ENCODE measurements around the gene TMOD4. TPM values are rescaled to one million over a fixed set of nuclear protein-coding genes. Genes with fewer than 3 reads are reported as not detected.
"Not testable (repeated sequence)": the region's sequence is repeated elsewhere in the genome, so short reads cannot be mapped to it uniquely, and the experiment has no call there.

TMOD4 gene
- total RNA-seq, 1 donor from 2014 or later, result 4.4 TPM

DNA sequence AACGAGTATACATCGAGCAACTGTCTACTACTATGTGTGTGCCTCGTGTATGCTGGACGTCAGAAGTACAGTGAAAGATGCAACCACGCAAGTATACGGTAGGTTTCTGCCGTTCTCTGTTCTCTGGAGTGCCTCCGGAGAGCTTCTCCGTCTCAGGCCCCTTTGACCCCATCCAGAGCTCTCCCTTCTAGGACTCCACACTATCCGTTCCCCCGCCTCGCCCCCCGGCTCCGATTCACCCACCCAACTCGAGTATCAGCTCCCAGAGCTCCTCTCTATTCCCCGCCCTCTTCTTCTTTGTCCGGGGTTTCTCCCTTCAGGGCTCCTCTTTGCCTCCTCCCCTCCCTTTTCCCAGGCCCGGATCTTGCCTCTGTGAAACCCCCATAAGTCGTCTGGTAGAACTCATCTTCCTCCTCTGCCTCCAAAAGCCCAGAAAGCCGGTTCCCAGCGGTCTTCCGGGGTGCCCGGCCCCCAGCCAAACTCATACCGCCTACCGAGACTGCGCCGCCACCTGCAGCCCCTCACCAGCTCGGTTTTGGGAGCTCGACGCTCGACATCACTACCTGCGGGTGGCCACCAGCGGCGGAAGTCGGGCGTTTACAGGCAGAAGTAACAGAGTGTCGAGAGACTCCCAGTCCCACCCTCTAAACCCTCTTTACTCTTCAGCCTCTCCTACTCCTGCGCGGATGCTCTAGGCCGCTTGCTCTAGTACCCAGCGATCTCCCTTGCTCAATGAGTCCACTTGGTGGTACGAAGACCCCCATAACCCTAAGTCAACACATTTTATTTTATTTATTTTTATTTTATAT, 14.1 kb upstream of the TMOD4 start, which contains the start of gene VPS72:
Gene VPS72 (minus strand): TSS at position 561 of the 809 bp plus-strand sequence. CDS start 76 bp downstream, at position 485.
- ChIA-PET CTCF (interaction anchor here (0.7 to 1.2 kb wide), 4 partner anchors 62 to 150 kb away, joined by 3 to 5 read pairs (median 4); no protein-coding TSS in a partner anchor), POLR2A (interaction anchor here (0.5 to 2.2 kb wide), 36 partner anchors 9 to 1066 kb away, joined by 3 to 29 read pairs (median 5); partner anchors contain the start of genes CDC42SE1, ENSA, GABPB2 and LYSMD1)
- DNase-seq (peak; percentile 73), ATAC-seq (ENCODE audit: low read depth) (peak; percentile 93)
- intact Hi-C loops (cut with micrococcal nuclease), result loop anchor here (1.0 to 10.0 kb wide), 5 partner anchors 8 to 805 kb away; partner anchors contain the start of genes ARNT, PIP5K1A, RFX5 and S100A10
- TF ChIP-seq, protein P1, sequence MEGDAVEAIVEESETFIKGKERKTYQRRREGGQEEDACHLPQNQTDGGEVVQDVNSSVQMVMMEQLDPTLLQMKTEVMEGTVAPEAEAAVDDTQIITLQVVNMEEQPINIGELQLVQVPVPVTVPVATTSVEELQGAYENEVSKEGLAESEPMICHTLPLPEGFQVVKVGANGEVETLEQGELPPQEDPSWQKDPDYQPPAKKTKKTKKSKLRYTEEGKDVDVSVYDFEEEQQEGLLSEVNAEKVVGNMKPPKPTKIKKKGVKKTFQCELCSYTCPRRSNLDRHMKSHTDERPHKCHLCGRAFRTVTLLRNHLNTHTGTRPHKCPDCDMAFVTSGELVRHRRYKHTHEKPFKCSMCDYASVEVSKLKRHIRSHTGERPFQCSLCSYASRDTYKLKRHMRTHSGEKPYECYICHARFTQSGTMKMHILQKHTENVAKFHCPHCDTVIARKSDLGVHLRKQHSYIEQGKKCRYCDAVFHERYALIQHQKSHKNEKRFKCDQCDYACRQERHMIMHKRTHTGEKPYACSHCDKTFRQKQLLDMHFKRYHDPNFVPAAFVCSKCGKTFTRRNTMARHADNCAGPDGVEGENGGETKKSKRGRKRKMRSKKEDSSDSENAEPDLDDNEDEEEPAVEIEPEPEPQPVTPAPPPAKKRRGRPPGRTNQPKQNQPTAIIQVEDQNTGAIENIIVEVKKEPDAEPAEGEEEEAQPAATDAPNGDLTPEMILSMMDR (IDR thresholded peaks at IDR 0.05), result no peak
- peaks cover 34% of the 10 kb centered on the region for H3K4me1 Mint-ChIP-seq
- peak within 1 kb of the TSS; percentile 100 for H3K4me3 Mint-ChIP-seq
- no peaks in the 10 kb centered on the region for H3K27me3 Mint-ChIP-seq
- peaks cover 18% of the 10 kb centered on the region for H3K36me3 Mint-ChIP-seq (ENCODE audit: low read depth)
- H3K9me3 Mint-ChIP-seq, result no peaks in the 10 kb centered on the region
- H3K27ac Mint-ChIP-seq, result peak within 1 kb of the TSS; percentile 99

DNA sequence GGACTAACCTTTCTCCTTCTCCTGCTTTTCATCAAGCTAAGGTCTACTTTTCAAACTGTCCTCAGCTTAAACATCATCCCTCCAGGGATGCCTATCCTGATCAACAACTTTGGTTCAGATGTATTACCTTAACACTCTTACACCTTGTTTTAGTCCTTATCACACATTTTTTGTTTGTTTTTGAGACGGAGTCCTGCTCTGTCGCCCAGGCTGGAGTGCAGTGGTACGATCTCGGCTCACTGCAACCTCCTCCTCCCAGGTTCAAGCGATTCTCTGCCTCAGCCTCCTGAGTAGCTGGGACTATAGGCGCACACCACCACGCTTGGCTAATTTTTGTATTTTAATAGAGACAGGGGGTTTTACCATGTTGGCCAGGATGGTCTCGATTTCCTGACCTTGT, 12.9 kb upstream of the TMOD4 start:
- ATAC-seq (ENCODE audit: low read depth); DNase-seq; H3K9me3 Mint-ChIP-seq; intact Hi-C loops (cut with micrococcal nuclease); CTCF ChIA-PET; H3K27me3 Mint-ChIP-seq: not testable (repeated sequence)
- POLR2A ChIA-PET, result interaction anchor here (2.0 kb wide), 1 partner anchor 138 kb away, joined by 10 read pairs; the partner anchor contains the start of gene PI4KB
- Mint-ChIP-seq H3K27ac (peak overlapping the region; percentile 99), H3K4me3 (peak overlapping the region; percentile 100), H3K36me3 (ENCODE audit: low read depth) (peaks cover 28% of the 10 kb centered on the region), H3K4me1 (peaks cover 34% of the 10 kb centered on the region)

DNA sequence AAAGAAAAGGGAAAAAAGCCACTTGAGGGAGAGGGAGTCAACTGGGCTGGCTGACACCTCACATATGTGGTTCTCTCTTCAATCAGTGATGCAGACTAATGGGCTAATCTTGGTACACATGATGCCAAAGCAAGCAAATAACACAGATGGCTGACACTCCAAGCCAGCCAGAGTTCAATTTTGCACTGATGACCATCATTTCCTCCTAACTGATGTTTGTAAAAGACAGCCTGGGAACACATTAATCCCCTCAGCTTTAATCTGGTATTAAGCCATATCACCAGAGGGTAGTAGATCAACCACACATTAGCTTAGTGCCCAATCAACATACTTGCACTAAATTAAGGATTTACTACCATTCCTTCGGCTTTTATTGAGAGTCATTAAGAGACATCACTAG, 11.4 kb upstream of the TMOD4 start:
- Mint-ChIP-seq H3K9me3 (no peaks in the 10 kb centered on the region), H3K36me3 (ENCODE audit: low read depth) (peaks cover 41% of the 10 kb centered on the region), H3K4me1 (peaks cover 34% of the 10 kb centered on the region), H3K27me3 (no peaks in the 10 kb centered on the region), H3K27ac (no peak overlapping the region), H3K4me3 (no peak overlapping the region)
- TF ChIP-seq, protein P1 (IDR thresholded peaks at IDR 0.05), result no peak
- ATAC-seq (ENCODE audit: low read depth) (no peak), DNase-seq (no peak)
- ChIA-PET POLR2A (interaction anchor here (0.6 kb wide), 1 partner anchor 846 kb away, joined by 5 read pairs; no protein-coding TSS in a partner anchor), CTCF (no interaction called here)
- intact Hi-C loops (cut with micrococcal nuclease), result no loop called here

DNA sequence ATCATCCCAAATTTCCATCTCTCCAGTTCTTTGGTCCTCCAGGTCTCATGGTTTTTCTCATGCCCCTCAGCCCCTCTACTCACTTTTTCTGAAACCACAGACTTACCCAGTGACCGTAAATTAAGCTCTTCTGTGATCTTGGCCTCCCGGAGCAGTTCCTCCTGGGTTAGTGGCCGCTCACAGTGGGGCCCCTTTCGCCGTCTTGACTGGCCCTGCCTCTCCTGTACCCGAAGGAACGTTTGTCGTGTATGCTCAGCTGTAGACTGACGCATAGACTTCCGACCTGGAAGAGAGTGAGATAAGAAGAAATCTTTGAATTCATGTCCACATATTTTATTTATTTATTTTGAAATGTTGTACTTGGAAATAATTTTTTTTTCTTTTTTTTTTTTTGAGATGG, 8.4 kb upstream of the TMOD4 start:
- CTCF ChIA-PET, result no interaction called here
- TF ChIP-seq, protein P1 (IDR thresholded peaks at IDR 0.05), result no peak
- Mint-ChIP-seq H3K4me1 (peaks cover 22% of the 10 kb centered on the region), H3K4me3 (no peak overlapping the region), H3K27ac (no peak overlapping the region), H3K36me3 (ENCODE audit: low read depth) (peaks cover 62% of the 10 kb centered on the region), H3K9me3 (no peaks in the 10 kb centered on the region), H3K27me3 (no peaks in the 10 kb centered on the region)
- intact Hi-C loops (cut with micrococcal nuclease), result no loop called here
- POLR2A ChIA-PET, result interaction anchor here (0.6 to 1.2 kb wide), 2 partner anchors 11 to 732 kb away, joined by 3 to 4 read pairs; no protein-coding TSS in a partner anchor
- ATAC-seq (ENCODE audit: low read depth) (no peak), DNase-seq (no peak)

DNA sequence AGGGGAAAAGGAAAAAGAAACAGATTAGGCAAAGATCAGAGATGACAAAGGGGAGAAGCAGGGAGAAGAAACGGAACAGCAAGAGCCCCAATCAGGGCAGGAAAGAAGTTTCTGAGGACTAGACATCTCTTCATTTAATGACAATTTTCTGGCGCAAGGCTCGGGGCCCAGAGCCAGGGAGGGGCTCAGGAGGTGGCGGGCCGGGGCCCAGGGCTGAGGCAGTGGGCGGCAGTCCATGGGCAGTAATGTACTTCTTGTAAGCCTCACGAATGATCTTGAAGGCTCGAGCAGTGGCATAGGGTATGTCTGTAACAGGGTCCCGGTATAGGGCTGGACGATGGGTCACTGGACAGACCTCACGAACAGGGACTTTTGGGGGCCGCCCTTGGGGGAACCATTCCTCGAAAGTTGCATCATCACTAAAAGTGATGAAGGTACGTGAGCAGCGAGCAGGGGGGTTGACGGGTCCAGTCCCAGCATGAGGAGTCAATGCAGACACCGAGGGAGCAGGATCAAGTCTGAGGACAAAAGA, 799 bp upstream of the TMOD4 start:
- TF ChIP-seq, protein P1 (IDR thresholded peaks at IDR 0.05), result no peak
- Mint-ChIP-seq H3K9me3 (no peaks in the 10 kb centered on the region), H3K27ac (no peak overlapping the region), H3K36me3 (ENCODE audit: low read depth) (peaks cover 81% of the 10 kb centered on the region), H3K27me3 (no peaks in the 10 kb centered on the region), H3K4me1 (no peaks in the 10 kb centered on the region), H3K4me3 (no peak overlapping the region)
- intact Hi-C loops (cut with micrococcal nuclease), result no loop called here
- ChIA-PET POLR2A (interaction anchor here (1.9 kb wide), 1 partner anchor 19 kb away, joined by 11 read pairs; the partner anchor contains the start of gene TNFAIP8L2), CTCF (no interaction called here)
- no peak for ATAC-seq (ENCODE audit: low read depth)
- no peak for DNase-seq
